ENCODE results near the gene IFT122. TPM values are rescaled to one million over a fixed set of nuclear protein-coding genes. Genes with fewer than 3 reads are reported as not detected.

The IFT122 gene
- total and polyA plus RNA-seq, 8 donors = 9.9 to 163 (median 19.6) TPM

- 82 to 88% (median 87%) methylated on average over 14 to 15 of the region's 15 CpGs for WGBS, 5 donors
- intact Hi-C loops (cut with DNase I; ENCODE audit: low total_unique reads) = no loop called here
- peak overlapping the region in 4 of 5 donors; percentile 14 to 84 (median 72) for H3K27ac ChIP-seq
Measured at GRCh38 chr3:129558081-129558771, 118.2 kb downstream of the IFT122 start.

DNA sequence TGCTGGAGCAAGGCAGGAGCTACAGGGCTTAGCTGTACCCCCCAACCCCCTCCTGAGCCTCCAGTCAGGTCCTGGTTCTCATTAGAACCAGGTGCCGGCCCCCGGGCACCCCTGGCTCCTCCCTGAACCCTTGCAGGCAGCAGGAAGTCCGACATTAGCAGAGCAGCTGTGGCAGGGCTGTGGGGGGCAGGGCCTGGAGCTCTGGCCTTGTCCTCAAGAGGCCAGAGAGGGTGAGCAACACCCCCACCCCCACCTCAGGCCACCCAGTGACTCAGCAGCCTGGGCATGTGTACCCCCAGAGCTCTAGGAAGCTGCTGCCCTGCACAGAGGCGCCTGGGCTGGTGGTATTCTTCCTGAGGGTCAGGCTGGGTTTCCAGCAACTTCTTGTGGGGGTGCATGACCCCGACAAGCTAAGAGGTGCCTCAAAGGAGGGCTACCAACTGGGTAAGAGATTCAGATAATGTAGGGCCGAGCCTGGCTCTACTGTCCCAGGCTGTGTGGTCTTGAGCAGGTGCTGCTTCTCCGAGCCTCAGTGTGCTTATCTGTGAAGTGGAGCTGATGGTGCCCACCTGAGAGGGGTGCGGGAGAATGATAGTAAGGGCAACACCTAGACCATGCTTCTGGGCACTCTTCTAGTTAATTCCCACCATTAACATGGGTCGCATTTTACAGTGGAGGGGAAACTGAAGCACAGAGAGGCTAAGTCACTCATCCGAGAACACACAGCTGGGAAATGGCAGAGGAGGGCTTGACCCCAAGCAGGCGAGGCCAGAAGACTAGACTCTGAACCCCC lies 118.9 kb downstream of the IFT122 start:
- DNase-seq = peak in 1 of 2 donors; percentile 65
- Histone ChIP-seq H3K4me3 (no peak overlapping the region), H3K27ac (peak overlapping the region in 4 of 5 donors; percentile 14 to 87 (median 84)), H3K4me1 (peaks cover 47 to 92% (median 61%) of the 10 kb centered on the region in 4 donors), H3K9me3 (no peaks in the 10 kb centered on the region), H3K27me3 (no peaks in the 10 kb centered on the region), H3K36me3 (peaks cover 26 to 80% (median 68%) of the 10 kb centered on the region in 4 donors)
- TF ChIP-seq POLR2A (IDR thresholded peaks at IDR 0.05) (no peak), POLR2AphosphoS5 (IDR thresholded peaks at IDR 0.05) (no peak), CTCF (IDR thresholded peaks at IDR 0.05) (no peak), EP300 (IDR thresholded peaks at IDR 0.05) (no peak)
- 77 to 90% (median 81%) methylated on average over 7 to 11 of the region's 11 CpGs for WGBS, 5 donors
- intact Hi-C loops (cut with DNase I; ENCODE audit: low total_unique reads) = no loop called here

More at GRCh38 chr3:129558081-129558771, 118.2 kb downstream of the IFT122 start:
- DNase-seq = no peak
- H3K27me3 ChIP-seq = no peaks in the 10 kb centered on the region
- H3K36me3 ChIP-seq = peaks cover 26 to 73% (median 65%) of the 10 kb centered on the region in 4 donors
- H3K4me1 ChIP-seq = peaks cover 50 to 92% (median 62%) of the 10 kb centered on the region in 4 donors
- H3K4me3 ChIP-seq = no peak overlapping the region
- TF ChIP-seq CTCF (IDR thresholded peaks at IDR 0.05) = no peak
- TF ChIP-seq POLR2A (IDR thresholded peaks at IDR 0.05) = no peak
- TF ChIP-seq EP300 (IDR thresholded peaks at IDR 0.05) = no peak
- H3K9me3 ChIP-seq = no peaks in the 10 kb centered on the region

- intact Hi-C loops (cut with DNase I; ENCODE audit: low total_unique reads) = no loop called here
- no peak for TF ChIP-seq POLR2A (IDR thresholded peaks at IDR 0.05)
- TF ChIP-seq EP300 (IDR thresholded peaks at IDR 0.05) = no peak
- no peak for TF ChIP-seq CTCF (IDR thresholded peaks at IDR 0.05)
- no peak for TF ChIP-seq POLR2AphosphoS5 (IDR thresholded peaks at IDR 0.05)
- 76 to 92% (median 88%) methylated on average over 8 to 20 of the region's 20 CpGs for WGBS, 5 donors
- no peaks in the 10 kb centered on the region for H3K27me3 ChIP-seq
- H3K4me3 ChIP-seq = no peak overlapping the region
- no peaks in the 10 kb centered on the region for H3K9me3 ChIP-seq
- no peak for DNase-seq
- peaks cover 26 to 87% (median 71%) of the 10 kb centered on the region in 4 donors for H3K36me3 ChIP-seq
- peak overlapping the region in 4 of 5 donors; percentile 80 to 87 (median 84) for H3K27ac ChIP-seq
- H3K4me1 ChIP-seq = peaks cover 44 to 92% (median 58%) of the 10 kb centered on the region in 4 donors
Measured at GRCh38 chr3:129559565-129560079, 119.6 kb downstream of the IFT122 start.

- no peaks in the 10 kb centered on the region for H3K27me3 ChIP-seq
- 63 to 76% (median 65%) methylated on average over 12 to 16 of the region's 16 CpGs for WGBS, 5 donors
- no peak overlapping the region for H3K4me3 ChIP-seq
- H3K9me3 ChIP-seq = no peaks in the 10 kb centered on the region
- peak in 1 of 2 donors; percentile 70 for DNase-seq
- peaks cover 27 to 94% (median 78%) of the 10 kb centered on the region in 4 donors for H3K36me3 ChIP-seq
- H3K4me1 ChIP-seq = peaks cover 42 to 92% (median 56%) of the 10 kb centered on the region in 4 donors
- no peak for TF ChIP-seq CTCF (IDR thresholded peaks at IDR 0.05)
- TF ChIP-seq EP300 (IDR thresholded peaks at IDR 0.05) = no peak
- no peak for TF ChIP-seq POLR2A (IDR thresholded peaks at IDR 0.05)
- no peak for TF ChIP-seq POLR2AphosphoS5 (IDR thresholded peaks at IDR 0.05)
- intact Hi-C loops (cut with DNase I; ENCODE audit: low total_unique reads) = no loop called here
- peak overlapping the region; percentile 29 to 87 (median 83) for H3K27ac ChIP-seq
Measured at GRCh38 chr3:129560269-129560787, 120.3 kb downstream of the IFT122 start.
